GM21723 (cell line): ENCODE measurements around the gene RAD17.
A peak's percentile ranks its signal among the peaks of the same experiment; 100 is the strongest.
"Not testable (repeated sequence)": the region's sequence is repeated elsewhere in the genome, so short reads cannot be mapped to it uniquely, and the experiment has no call there.

Experiments
- ATAC-seq: cut with Tn5 transposase; IDR thresholded peaks from one replicate; pipeline ENCODE4 v1.9.1; 2021; ENCODE audit warnings: mild to moderate bottlenecking, moderate library complexity; ENCODE audit not compliant: unreplicated experiment

Gene RAD17

DNA sequence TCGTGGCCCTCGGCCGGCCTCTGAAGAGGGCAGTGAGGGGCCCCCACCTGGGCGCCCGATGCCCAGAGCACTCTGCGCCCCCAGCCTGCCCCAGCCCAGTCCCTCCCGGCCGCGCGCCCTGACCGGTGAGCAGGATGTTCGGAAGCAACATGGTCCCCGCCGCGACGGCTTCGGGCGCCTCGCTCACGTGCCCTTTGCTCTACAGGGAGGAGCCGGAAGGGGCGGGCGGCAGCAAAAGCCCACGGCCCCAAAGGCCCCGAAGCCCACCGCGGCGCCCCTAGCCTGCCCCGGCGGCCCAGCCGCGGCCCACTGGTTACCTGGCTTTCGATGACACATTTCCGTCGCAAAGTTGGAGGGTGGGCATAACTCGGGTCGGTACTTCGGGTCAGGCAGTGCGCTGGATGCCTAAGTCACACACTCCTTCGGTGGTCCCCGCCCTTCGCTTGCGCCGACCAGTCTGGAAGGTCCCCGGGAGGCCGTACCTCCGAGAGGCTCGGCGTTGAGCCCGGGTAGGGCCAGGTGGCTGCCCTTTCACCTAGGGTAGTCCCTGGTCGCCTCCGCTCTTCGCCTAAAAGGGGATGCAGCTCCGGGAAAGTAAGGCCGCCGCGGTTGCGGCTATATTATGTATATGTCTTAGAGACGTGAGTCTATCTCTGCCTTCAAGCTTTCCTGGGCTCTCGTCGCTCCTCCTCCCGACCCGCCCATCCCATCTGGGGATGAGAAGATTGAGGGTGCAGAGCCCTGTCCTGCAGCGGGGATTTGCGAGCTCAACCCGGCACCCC lies at the start of gene RAD17, which contains the start of the genes AK6 and TAF9:
TSS of gene RAD17 (plus strand) at position 479 of the 782 bp plus-strand sequence. CDS start 2,391 bp downstream, outside the sequence.
TSS of gene AK6 (minus strand) at position 181 of the 782 bp plus-strand sequence. CDS start at position 151, 30 bp downstream.
TSS of gene TAF9 (minus strand) at position 181 of the 782 bp plus-strand sequence. CDS start 3,783 bp downstream, outside the sequence.
- ATAC-seq: peak; percentile 89

DNA sequence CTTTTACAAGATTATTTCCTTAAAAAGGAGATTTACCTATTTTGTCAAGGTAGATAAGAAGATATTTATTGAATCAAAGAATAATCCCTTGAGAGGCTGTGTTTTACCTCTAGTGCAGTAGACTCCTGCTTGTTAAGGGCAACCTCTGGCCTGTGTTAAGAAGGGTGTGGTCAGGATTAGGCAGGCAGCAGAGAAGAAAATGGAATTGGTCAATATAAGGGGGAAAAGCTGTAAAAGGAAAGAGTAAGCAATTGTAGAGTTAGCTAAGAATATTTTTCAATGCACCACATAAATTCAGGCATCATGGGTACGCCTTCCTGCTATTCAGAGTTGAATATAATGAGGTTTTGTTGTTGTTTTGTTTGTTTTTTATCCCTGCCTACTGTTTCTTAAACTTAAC lies 43.3 kb upstream of the RAD17 start:
- ATAC-seq: no peak

DNA sequence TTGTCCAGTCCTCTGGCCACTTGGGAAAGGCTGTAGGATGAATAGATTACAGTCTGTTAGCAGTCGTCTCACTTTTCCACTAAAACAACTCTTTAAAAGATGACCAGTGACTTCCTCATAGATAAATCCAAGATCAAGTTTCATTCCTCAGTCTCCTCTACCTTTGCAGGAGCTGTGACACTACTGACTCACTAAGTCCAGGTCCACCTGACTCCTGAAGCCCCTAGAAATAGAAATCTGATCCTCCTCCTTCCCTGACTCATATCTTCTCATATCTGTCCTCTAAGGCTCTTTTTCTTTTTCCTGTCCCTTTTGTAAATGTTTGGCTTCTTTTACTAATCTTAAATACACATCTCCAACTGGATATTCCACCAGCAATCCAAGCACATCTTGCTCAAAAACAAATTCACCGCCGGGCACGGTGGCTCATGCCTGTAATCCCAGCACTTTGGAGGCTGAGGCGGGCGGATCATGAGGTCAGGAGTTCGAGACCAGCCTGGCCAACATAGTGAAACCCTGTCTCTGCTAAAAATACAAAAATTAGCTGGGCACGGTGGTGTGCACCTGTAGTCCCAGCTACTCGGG lies 39.6 kb upstream of the RAD17 start:
- no peak for ATAC-seq

- ATAC-seq: no peak
Observed at GRCh38 chr5:69331528-69332445, 37.8 kb upstream of the RAD17 start.

DNA sequence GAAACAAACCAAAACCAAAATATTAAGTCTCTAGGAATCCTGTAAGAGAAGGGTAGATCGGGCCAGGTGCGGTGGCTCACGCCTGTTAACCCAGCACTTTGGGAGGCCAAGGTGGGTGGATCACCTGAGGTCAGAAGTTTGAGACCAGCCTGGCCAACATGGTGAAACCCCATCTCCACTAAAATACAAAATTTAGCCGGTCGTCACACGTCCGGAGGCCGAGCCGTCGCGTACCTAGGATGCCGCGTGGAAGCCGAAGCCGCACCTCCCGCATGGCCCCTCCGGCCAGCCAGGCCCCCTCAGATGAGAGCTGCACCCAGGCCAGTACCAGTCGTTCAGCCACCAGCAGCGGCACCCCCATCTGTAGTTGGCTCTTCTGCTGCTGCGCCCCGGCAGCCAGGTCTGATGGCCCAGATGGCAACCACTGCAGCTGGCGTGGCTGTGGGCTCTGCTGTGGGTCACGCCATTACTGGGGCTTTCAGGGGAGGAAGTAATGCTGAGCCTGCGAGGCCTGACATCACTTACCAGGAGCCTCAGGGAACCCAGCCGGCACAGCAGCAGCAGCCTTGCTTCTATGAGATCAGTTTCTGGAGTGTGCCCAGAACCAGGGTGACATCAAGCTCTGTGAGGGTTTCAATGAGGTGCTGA lies 35.8 kb upstream of the RAD17 start:
- not testable (repeated sequence) for ATAC-seq

GRCh38 chr5:69334793-69335268 lies 34.8 kb upstream of the RAD17 start:
- peak; percentile 65 for ATAC-seq

DNA sequence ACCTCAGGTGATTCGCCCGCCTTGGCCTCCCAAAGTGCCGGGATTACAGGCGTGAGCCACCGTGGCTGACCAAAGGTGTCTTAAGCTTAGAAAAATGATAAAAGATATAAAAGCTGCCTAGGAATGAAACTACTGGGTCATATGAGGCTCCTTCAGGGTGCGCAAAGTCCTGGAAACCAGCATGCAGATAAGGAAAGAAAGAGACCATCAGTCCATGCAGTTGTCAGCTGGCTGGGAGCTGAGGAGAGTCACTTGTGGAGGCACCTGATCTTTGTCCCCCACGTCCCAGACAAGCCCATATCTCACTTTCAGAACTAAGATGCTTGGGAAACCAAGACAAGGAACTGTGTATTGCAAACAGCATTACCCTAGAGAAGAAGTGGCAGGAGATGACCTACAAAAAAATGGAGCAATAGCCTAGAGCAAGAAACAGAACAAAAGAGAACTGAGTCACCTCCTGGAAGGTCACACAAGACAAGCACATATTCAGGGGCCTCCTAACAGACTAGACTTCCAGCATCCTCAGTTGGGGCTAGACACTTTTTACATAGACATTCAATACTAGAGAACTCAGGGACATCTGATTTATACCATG lies 34.2 kb upstream of the RAD17 start:
- ATAC-seq: no peak

GRCh38 chr5:69341520-69342161 lies 28.0 kb upstream of the RAD17 start:
- no peak for ATAC-seq

- no peak for ATAC-seq
Observed at GRCh38 chr5:69343083-69343482, 26.5 kb upstream of the RAD17 start.

DNA sequence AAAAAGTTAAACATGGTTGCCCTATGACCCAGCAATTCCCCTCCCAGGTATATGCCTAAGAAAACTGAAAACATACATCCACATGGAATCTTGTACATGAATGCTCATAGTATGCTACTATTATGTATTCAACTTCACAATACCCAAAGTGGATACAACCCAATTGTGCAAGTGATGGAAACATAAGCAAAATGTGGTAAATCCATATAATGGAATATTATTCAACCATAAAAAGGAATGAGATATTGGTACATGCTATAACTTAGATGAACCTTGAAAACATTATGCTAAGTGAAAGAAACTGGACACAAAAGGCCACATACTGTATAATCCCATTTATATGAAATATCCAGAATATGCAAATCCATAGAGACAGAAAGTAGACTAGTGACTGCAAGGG lies 19.0 kb upstream of the RAD17 start:
- no peak for ATAC-seq

DNA sequence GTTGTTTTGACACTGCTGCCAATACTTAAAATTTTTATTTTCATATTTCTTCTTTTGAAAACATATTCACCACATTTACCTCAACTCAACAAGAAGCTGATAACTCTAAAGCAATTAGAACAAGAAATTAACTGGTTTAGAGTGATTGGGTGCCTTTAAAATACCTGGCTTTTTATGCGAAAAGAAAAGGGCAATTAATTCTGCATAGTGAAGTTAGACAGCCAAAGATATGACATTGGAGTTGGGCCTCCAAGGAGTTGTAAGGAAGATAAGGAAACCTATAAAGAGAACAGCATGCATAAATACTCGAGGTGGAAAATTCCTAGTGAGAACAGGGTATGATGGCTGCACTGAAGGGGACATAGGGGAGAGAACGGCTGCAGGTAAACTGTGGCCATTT lies 9.9 kb upstream of the RAD17 start:
- ATAC-seq: no peak

GRCh38 chr5:69360442-69360841 lies 9.2 kb upstream of the RAD17 start:
- no peak for ATAC-seq

DNA sequence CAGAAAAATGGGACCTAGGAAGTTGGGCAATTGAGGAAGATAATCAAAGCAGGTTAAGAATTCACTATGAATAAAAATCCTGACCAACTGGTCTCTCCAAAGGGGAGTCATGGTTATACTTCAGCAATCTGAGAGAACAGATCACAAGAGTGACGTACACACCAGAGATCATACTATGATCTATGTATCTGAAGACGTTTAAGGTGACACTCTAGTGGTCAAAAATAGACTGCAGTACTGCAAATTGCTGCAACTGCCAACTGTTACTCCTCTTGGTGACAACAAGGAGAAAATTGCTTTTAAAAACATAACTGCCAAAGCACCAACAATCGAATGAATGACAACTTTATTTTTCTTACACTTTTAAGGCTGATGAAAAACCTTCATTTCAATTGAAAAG lies 5.2 kb upstream of the RAD17 start:
- no peak for ATAC-seq

GRCh38 chr5:69364850-69365249 lies 4.8 kb upstream of the RAD17 start:
- ATAC-seq: no peak

- no peak for ATAC-seq
Observed at GRCh38 chr5:69367697-69368279, 1.8 kb upstream of the RAD17 start.

DNA sequence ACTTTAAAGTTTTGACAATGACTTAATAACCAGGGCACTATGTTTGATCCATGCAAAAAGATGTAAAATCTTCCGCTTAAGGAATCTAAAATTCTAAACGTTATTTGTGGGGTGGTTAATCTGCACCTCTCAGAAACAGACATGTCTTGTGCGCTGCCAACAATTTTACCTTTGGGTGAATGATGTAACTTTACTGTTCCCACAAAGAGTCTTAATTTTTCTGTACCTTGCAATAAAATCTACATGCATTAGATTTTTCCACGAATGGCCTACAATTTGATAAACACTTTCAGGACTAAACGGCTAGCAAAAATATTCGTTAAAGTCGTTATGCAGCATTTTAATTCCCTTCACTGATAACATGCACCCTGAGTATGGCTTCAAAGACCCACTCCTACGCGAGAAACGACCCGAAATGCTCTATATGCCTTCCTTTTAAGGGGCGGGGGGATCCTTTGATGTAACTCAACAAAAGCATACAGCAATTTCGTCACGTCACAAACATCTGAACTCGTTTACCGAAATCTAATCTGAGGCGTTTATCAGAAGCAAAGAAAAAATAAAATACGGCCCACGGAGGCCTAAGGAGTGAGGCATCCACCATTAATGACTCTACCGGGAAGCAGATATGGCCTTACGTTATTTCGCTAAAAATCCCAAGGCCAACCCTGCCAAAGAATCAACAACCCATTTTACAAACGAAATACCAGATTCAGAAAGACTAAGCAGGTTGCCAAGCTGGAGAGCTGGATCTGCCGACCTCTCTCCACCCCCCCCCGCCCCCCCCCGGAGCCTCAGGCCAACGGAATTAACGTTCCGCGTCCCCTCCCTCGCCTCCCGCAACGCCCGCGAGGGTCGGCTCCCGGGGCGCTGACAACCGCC lies 919 bp upstream of the RAD17 start:
- peak; percentile 32 for ATAC-seq

DNA sequence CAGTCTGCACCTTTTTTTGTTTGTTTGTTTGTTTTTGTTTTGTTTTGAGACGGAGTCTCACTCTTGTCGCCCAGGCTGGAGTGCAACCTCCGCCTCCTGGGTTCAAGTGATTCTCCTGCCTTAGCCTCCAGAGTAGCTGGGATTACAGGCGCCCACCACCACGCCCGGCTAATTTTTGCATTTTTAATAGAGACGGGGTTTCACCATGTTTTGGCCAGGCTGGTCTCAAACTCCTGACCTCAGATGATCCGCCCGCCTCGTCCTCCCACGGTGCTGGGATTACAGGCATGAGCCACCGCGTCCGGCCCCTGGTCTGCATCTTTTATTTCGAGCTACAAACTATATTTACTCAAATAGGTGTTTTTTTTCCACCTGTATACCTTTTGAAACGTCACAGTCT lies 717 bp downstream of the RAD17 start:
- not testable (repeated sequence) for ATAC-seq

- no peak for ATAC-seq
Observed at GRCh38 chr5:69372394-69372793, 2.8 kb downstream of the RAD17 start.
